HG03066 (cell line): ENCODE data around the gene DPYSL5.
"Not testable (repeated sequence)": the region's sequence is repeated elsewhere in the genome, so short reads cannot be mapped to it uniquely, and the experiment has no call there.

Experiments
- ATAC-seq: cut with Tn5 transposase; IDR thresholded peaks from one replicate; pipeline ENCODE4 v1.9.1; 2021; ENCODE audit warnings: low read depth; ENCODE audit not compliant: unreplicated experiment

The DPYSL5 gene

DNA sequence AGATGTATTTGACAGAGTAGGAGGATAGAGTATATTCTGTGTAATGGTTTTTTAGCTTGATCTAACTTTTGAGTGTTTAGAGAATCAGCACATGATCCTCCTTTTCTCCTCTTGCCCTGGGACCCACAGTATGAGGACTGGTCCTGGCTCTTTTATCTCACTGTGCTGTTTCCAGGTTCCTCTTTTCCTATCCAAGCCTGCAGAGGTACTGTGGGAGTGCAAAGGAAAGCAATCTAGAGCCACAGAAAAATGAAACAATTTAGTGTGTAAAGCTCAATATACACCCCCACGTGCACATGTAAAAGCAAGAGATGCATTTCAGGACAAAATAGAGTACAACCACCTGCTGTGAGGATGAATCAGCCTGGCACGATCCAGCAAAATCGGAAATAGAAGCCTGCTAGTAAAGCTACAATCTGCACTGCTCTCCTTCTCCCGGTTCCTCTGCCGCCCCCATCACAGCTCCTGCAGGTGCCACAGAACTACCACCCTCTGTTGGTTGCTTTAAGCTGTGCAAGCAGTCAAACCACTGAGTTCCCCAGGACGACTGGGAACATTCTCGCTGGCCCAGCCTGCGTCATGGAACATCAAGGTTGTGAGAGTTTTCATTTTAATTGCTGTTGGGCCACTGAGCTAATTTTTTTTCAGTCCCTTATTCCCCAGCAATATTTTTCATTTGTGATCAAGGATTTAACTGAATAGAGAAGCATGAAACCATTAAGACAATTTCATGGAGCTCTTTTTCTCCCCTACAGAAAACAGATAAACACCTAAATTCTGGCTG is 74.7 kb downstream of the DPYSL5 start:
- ATAC-seq, result no peak

DNA sequence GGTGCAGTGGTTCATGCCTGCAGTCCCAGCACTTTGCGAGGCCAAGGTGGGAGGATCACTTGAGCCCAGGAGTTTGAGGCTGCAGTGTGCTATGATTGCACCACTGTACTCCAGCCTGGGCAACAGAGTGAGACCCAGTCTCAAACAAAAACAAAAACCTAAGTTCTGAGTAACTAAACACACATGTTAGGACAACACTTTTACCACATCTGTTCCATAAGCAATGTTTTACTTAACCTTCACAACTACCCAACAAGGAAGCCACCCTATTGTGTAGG is 75.2 kb downstream of the DPYSL5 start:
- ATAC-seq, result not testable (repeated sequence)

DNA sequence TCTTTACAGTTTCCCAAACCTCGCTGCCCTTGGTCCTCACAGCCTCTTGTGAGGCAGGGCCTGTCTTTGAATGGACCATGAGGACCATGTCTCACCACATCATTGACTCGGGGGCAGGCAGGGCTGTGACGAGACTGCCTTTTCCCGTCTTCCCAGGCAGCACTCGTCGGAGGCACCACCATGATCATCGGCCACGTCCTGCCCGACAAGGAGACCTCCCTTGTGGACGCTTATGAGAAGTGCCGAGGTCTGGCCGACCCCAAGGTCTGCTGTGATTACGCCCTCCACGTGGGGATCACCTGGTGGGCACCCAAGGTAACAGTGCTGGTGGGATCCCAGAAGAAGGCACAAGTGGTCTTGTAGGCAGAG is 76.8 kb downstream of the DPYSL5 start:
- no peak for ATAC-seq

DNA sequence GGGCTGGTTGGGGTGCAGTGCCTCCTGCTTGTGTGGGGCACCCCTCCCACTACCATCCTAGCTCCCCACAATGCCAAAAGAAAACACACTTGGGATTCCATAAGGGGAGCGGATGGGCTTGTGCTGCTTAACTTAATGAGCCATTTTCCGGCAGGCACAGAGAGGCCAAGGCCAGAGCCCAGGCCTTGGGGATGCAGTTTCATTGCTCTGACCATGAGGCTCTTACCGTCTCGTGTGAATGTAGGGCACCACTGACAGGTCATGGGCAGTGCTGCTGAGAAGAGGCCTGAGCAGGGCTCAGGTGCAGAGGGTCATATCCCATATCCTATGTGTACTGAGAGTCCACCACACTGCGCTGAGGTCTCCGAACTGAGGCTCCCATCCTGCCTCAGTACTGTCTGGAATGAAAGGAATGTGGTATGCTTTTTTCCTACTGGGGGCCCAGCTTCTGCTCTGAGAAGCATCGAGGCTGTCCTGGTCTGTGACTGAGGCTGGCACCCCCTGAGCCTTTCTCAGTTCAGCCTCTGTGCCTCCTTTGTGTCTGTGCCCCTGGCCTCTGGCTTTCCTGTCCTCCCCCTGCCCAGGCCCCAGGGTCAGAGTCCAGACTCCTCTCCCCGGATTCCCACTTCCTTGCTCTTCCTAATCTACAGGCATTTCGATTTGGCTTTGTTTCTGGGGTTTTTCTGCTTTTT is 77.3 kb downstream of the DPYSL5 start:
- no peak for ATAC-seq

DNA sequence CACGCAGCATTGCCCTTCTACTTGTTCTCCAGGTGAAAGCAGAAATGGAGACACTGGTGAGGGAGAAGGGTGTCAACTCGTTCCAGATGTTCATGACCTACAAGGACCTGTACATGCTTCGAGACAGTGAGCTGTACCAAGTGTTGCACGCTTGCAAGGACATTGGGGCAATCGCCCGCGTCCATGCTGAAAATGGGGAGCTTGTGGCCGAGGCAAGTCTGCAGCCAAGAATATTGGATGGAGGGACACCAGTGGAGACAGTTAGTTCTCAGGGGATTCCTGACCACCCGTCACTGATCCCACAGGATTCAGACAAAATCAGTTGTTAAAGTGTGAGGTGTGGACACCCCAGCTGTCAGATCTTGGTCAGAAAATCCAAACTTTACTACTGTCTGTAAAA is 79.3 kb downstream of the DPYSL5 start:
- no peak for ATAC-seq

DNA sequence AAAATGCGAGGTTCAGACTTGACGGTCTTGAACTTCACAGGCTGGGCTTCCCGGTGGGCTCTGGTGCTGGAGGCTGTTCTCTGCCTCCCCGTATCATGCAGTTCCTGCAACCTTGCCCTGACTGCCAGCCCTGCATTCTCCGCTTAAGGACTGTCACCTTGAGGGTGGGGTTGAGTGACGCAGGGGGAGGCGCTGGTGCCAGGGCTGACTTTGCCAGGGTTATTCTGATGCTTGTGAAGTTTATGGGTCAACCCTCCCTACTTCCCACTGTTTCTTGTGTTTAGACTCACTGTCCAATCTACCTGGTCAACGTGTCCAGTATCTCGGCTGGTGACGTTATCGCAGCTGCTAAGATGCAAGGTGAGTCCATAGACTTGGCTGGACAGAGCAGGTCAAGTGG is 85.0 kb downstream of the DPYSL5 start:
- no peak for ATAC-seq

DNA sequence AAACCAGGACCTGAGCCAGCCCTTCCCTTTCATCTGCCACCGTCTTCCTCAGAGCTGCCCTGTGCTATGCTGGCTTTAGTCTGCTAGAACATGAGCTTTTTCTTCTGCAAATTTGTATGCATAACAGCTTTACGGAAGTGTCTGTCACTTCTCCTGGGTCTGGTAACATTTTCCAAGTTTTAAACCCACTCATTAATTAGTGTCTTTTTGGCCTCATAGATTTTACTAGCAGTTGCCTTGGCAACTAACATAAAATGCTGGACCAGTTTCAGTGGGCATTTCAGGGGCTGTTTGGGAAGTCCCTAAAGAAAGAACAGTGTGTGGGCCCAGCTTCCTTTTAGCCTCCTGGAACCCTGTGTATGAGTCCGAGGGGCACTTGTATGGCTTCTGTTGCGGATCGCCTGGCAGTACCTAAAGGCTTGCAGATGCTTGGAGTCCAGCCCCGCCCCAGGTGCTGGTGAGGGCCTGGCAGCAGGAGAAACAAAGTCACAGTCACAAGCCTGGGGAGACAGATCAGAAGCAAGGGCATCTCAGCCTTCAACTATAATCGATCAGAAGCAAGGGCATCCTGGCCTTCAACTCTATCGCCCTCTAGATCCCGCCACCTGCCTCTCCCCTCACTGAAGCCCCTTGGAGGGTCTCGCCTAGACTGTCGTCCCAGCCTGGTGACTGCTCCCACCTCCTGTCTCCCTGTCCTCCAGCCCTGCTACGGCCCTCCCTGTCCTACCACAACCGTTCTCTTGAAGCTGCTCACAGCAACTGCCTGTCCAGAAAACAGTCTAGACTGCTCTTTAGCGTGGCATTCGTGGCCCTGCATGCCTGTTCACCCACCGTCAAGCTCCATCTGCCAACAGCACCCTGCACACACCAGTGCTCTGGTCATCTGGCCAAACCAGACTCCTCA is 85.8 kb downstream of the DPYSL5 start:
- no peak for ATAC-seq

DNA sequence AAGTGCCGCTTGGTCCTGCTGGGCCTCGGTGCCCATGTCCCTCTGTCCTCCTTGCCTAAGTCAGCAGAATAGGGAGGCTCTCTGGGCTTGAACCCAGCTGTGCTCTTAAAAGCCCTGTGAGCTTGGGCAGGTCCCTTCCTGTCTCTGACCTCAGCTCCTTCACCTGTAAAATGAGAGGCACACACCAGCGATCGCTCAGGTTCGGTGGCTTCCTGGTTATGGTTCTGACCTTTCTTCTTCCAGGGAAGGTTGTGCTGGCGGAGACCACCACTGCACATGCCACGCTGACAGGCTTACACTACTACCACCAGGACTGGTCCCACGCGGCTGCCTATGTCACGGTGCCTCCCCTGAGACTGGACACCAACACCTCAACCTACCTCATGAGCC is 86.4 kb downstream of the DPYSL5 start:
- ATAC-seq, result no peak

DNA sequence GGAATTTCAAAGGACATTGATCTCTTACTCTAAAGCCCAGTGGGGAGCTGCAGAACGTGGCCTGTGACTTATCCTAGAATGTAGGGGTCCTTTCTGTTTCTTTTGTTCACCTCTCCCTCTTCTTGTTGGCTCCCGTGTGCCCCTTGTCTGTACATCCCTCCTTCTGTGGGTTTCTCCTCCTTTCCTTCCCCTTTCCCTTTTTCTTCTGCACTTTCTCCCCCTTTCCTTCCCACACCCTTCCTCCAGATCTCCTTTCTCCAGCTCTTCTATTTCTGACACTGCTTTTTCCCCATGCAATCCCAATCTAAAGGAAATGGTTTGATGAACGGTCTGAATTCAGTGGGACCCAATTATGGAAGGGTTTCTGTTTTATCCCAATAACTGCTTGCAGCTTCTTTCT is 87.1 kb downstream of the DPYSL5 start:
- no peak for ATAC-seq

DNA sequence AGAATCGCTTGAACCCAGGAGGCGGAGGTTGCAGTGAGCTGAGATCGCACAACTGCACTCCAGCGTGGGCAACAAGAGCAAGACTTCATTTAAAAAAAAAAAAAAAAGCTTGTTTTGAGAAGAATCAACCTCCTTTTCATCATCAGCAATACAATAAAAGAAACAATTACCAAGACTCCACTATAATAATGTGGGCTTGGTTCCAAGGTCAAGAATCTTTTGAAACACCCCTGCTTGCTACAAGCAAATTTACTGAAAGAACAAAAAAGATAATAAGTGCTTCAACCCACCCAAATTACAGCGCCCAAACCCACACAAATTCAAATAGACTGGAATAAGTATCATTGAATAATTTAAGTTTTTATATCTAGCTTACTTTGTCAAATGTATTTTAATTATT is 88.9 kb downstream of the DPYSL5 start:
- no peak for ATAC-seq

DNA sequence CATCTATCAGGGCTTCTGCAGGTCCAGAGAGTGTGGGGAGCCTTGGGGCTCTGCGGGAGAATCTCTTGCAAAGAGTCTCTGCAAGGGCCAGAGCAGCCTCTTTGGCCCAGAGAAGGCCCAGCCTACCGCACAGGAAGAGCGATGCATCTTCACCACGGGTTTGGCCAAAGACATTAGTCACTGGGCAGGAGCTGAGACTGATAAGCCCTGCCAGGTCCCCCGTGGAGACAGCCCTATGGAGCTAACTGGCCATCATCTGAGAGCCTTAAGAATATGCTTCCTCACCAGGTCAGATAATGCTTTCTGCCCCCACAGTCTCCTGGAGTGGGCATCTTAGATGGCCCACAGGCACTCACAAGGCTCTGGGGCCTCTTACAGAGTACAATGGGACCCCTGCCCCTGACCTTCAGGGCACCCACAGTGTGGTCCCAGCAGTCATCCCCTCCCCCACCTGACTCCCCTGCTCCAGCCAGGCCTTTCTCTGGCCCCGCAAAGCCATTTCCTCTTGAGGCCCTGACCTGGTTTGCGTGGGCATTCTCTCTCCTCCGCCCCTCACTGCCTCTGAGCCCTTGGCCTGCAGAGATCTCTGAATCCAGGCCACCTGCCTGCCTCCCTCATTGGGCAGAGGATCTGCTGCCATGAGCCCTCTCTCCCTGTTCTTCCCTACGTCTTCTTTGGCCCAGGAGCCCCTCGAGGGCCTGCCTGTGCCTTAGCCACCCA is 90.6 kb downstream of the DPYSL5 start:
- no peak for ATAC-seq

DNA sequence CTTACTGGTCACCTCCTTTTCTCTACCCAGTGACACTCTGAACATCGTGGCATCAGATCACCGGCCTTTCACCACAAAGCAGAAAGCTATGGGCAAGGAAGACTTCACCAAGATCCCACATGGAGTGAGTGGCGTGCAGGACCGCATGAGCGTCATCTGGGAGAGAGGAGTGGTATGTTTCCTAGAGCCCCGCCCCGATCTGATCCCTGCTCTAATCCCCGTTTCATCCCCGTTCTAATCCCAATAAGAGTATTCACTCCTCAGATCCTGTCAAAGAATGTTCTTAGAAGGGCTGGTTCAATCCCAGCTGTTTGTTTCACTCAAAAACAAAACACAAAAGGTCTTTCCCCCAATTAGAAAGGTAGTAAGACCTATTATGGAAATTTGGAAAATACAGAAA is 92.1 kb downstream of the DPYSL5 start:
- ATAC-seq, result no peak

DNA sequence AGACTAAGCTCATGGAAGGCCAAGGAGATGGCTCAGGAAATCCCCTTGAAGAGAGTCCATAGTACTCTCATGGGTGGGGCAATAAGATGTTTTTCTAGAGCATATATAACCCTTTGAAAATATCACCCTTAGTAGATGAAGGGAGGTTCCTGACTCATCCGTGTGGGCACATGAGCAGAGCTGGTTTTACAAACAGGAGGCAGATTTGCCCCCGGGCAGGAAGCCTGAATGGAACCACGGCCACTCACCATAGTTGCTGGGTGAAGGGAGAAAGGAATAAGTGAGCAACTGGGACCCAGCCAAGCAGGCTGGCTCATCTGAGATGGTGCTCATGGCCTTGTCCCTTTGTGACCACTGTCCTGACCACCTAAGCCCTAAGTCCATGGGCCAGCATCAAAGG is 93.6 kb downstream of the DPYSL5 start:
- ATAC-seq, result no peak

DNA sequence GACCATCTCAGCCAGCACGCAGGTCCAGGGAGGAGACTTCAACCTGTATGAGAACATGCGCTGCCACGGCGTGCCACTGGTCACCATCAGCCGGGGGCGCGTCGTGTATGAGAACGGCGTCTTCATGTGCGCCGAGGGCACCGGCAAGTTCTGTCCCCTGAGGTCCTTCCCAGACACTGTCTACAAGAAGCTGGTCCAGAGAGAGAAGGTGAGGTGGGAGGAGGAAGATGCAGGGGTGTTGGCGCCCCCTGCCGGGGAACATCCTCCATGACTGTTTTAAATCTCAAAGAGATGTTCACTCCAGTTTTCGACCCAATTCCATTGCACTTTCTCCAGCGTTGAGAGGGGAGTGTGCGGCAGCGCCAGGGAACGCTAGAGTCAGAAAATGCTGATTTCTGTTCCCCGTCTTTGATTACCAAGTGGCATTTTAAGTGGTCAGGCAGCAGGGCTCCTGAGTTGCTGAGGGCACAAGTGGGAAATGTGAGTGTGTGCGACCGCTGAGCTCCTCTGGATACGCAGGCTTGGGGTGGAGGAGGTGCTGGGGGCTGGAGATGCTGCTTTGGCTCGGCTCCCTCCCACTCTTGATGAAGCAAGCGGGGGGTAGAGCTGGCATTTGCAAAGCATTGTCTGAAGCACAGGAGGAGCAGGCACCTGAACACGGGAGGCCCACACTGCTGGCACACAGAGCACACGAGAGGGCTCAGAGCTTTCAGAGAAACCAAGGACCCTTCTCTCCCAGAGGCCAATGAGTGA is 94.8 kb downstream of the DPYSL5 start:
- no peak for ATAC-seq

DNA sequence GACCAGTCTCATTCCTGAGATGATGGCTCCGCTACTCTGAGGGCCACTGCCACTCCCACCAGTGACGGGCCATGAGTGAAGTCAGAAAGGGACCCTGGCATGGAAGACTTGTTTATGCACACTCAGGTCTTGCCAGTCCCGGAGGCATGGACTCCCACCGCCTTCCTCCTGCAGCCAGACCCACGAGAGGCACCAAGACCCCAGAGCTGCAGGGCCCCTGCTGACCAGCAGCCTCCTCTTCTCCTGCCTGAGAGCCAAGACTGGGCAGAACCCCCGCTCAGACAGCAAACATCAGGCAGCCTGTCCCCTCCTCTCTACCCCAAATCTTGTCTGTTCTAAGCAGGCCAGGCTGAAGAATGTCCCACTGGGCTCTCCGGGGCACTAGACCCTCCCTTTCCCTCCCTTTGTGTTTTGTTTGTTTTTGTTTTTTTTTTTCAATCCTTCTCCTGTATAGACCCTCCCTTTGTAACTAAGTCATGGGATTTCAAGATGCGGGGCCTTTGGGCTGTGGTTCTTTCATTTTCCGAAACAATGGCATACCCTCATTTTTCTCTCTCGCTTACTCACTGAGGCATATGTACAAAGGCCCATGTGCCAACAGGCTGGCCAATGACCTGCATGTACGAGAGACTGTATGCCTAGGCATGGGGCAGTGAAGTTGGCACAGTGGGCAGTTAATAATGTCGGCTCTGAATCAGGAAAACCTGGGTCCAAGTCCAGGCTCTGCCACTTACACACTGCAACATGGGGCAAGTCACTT is 98.2 kb downstream of the DPYSL5 start:
- no peak for ATAC-seq

DNA sequence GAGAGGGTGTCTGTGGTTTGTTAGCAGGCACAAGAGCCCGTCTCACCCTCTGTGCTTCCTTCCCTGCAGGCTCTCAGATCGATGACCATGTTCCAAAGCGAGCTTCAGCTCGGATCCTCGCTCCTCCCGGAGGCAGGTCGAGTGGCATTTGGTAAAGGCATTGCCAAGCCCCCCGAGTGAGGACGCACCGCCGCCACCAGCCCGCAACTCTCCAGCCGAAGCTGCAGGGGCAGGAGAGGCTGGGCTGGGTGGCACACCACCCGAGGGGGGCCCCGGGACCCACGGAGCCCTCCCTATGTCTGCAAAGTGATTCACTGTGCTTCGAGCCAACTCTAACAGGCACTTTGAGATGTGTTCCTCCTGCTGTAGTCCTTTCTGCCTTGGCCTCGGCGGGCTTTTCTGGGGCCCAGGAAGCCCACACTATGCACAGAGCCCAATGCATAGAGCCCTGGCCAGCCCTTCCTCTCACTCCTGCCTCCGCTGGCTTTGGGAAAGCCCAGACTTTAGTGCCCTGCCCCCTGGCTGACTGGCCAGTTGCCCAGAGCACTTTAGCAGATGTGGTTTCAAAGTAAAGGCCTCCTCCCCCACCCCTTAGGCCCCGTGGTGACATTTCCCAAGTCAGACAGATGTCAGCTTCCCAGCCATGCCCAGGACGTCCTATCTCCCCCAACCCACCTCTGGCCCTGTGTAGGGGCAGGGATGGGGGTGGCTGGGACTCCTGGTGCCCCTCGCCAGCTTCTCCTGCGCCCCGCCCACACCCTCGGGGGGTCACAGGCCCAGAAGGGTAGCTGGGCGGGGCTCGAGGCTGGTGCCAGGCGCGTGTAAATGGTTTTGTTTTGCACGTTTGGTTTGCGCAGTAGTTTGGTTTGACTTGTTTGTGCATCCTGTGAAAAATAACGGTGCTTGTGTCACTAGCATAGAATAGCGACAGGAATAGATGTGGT is 99.2 kb downstream of the DPYSL5 start:
- ATAC-seq, result no peak

DNA sequence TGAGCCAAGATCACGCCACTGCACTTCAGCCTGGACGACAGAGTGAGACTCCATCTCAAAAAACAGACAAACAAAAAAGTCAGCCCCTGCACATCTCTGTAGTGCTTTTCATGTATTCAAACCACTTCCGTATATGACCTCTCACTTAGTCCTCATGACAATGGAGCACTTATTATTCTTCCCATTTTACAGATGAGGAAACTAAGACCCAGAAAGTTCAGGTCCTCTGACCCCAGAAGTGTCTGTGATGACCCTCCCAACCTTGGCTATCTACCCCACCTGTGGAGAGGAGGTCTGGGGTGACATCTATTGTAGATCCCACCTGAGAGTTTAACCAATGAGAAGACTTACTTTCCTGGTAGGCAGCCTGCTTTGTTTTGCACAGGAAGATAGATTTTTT is 100.9 kb downstream of the DPYSL5 start:
- no peak for ATAC-seq

DNA sequence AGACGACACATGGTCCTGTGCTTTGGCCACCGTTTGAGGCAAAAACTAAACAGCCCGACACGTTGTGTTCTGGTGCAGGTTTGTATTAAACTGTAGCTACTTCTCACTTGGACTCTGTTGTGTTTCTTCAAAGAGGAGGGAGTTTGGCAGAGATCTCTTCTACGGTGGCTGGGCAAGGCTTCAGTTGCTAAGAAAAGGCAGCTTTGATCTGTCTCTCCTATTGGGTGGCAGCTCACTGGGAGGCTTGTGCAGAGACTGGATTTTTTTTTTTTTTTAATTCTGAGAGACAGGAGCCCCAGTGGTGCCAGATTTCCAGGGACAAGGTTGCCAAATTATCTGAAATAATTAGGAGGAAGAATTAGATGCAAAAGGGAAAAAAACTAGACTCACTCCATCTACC is 102.3 kb downstream of the DPYSL5 start:
- no peak for ATAC-seq
